GM18861 (cell line): ENCODE results near the gene CDKAL1.
A peak's percentile ranks its signal among the peaks of the same experiment; 100 is the strongest.
"Not testable (repeated sequence)": the region's sequence is repeated elsewhere in the genome, so short reads cannot be mapped to it uniquely, and the experiment has no call there.

Experiments
- ATAC-seq: cut with Tn5 transposase; IDR thresholded peaks from one replicate; pipeline ENCODE4 v1.9.1; 2021; ENCODE audit not compliant: unreplicated experiment

Gene CDKAL1

DNA sequence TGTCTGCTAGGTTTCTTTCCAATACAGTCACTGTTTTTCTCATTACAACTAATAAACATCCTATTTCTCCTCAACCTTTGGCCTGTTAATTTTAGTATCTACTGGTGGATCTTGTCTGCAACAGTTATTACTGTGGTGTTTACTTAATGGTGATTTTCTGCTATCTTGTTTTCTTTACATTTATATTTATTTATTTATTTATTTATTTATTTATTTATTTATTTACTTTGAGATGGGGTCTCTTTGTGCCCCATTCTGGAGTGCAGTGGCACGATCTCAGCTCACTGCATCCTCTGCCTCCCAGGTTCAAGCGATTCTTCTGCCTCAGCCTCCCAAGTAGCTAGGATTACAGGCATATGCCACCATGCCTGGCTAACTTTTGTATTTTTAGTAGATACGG, 15.1 kb downstream of the CDKAL1 start:
- ATAC-seq, result not testable (repeated sequence)

DNA sequence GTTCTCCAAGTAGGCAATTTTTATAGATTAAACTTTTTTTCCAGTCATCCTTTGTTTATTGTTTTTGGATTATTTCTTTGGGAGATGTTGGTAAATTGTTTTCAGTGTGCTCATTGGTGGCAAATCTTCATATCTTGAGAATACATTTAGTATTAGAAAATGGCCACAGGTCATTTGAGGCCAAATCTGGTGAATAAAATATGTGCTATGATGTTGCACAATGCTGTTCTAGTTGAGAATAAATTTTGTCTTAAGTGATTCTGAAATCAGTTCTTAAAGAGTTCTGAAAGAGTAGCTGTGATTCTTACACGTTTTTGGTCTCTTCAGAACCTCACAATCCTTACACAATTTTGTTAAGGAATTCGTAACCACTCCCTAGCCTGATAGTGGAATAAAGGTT, 20.1 kb downstream of the CDKAL1 start:
- ATAC-seq, result no peak

DNA sequence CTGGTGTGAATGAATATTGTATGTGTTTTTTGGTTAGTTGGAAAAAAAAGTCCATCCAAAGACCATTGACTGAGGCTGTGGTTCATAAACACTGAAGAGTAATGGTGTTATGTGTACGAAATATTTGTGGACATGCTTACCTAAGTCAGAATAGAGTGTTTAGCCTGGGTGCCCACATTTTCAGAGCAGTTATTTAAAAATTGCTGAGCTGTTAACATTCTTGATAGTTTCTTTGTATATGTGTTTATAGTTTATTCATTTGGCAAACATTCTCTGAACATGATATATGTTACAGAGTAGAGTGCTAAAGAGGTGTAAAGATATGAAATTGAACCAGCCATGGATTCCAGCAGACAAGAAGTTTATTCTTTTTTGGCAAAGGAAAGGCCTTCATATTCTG, 20.6 kb downstream of the CDKAL1 start:
- no peak for ATAC-seq

DNA sequence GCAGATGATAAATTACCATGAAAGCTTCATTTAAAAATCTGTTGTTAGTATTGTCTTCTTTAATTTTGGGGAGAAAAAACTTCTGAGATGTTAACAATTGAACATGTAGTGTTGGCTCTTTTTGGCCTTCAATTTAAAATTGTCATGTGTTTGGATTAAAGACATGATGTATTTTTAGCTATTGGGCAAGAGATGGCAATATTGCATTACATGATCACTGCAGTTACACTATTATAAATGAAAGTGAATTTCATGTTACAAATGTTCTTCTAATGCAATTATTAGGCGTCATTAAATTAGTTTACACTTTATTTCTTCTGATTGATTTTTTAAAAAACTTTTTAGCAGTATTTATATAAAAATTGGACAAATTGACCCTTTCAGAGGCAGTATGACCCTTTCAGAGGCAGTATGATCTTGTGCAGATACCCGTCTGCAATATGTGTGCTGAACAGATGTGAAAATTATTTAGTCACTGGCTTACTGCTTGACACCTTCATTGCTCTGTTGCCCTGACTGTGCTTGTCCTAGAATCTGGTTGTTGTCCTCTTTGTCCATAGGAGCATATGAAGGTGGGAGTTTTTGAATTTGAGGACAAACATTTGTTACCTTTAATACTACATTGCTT, 25.8 kb downstream of the CDKAL1 start:
- ATAC-seq, result no peak

DNA sequence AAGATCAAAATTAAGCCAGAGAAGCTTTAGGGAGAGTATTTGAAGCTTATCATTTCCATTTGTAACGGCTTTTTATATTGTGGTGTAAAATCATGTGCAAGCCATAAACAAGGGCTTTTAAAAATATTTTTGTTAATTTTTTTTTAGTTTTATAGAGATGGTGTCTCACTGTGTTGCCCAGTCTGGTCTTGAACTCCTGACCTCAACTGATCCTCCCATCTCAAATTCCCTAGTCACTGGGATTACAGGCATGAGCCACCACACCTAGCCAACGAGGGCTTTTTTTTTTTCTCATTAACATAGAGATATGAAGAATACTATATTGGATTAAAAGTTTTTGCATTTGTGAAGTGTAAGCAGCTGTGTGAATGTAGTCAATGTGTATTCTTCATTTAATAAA, 29.1 kb downstream of the CDKAL1 start:
- ATAC-seq, result no peak

DNA sequence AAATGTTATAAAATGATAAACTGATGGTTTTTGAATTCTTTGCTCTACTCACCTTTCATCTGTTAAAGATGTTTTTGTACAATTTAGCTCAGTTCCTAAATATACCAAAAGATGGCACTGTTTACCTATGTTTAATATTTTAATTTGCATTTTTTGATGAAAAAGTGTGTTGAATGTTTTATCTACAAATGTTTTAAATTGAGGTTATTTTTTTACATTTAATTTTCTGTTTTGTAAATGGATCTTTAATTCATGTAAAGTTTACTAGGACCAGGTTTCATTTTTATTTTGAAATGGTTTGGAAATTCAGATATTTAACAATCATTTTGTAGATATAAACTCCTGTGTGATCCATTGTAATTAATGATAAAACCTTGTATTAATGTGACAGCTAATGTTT, 30.0 kb downstream of the CDKAL1 start:
- no peak for ATAC-seq

DNA sequence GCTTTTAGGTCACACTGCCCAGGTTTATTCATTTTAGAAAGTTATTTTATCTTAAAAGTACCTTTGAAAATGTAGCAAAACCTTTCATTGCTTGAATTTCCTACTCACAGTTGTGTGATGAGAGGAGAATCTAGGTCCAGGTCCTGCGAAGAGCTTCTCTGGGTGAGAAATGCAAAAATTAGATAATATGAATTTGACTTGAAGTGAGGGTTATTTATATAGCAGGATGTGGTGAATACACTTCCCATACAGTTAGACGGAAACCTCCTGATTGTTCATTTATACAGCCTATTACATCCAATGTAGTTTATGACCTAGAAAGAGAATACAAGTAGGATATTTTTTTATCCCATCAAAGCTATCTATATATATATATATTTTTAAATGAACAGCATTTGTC, 30.5 kb downstream of the CDKAL1 start:
- peak; percentile 57 for ATAC-seq

DNA sequence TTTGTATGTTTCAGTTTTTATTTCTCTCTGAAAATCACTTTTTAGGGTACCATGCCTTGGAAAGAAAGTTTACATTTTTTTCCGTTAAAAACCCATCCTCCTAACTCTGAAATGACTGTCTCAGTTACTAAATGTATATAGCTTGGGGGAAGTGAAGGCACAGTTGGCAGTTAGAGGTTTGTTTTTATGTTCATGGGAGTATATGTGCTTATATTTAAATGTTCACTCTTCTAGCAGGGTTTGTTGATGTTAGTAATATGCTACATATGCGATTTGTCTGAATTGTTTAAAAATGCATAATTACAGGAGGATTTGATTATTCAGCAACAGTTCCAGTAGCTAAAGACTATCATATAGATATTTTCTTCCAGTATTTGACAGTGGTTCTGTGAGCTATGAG, 31.1 kb downstream of the CDKAL1 start:
- ATAC-seq, result peak; percentile 28

DNA sequence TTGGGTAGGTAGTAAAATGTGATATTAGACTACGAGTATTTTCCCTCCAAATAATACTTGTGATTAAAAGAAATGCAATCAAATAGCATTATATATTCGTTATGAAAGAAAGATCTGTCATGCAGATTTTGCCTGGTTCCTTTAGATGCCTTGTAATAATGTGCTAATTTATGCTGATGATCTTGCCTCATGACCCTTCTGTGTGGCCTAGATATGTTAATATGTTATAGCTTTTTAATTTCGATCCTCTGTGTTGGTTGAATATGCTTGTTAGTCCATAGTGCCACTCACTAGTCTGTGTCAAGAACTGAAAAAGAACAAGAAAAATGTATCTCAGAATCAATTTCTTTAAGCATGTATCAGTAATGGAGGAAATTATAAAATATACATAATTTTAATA, 31.9 kb downstream of the CDKAL1 start:
- no peak for ATAC-seq

DNA sequence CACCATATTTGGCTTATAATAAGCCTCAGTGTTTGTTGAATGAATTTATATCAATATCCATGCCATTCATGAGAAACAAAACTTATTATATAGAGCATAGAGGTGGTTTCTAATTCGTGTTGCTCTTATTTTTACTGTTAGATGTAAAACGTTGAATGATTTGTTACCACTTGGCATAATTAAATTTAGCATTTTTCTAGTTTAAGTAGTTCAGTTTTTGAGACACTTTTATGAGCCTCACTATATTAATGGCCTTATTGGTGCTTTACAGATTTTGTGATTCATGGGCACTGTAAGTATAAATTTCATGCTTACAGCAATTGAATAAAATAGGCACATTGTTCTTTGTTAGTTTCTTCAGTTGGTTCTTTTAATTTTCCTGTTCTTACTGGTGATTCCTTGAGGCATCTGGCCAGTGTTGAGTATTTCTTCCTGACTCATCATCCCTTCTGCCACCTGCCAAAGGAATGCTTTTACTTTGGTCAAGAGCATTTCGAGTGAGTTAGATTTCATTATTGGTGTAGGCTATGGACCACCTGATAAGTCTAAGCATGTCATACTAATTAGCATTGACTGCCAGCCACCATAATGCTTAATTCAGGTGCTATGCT, 34.8 kb downstream of the CDKAL1 start:
- no peak for ATAC-seq

DNA sequence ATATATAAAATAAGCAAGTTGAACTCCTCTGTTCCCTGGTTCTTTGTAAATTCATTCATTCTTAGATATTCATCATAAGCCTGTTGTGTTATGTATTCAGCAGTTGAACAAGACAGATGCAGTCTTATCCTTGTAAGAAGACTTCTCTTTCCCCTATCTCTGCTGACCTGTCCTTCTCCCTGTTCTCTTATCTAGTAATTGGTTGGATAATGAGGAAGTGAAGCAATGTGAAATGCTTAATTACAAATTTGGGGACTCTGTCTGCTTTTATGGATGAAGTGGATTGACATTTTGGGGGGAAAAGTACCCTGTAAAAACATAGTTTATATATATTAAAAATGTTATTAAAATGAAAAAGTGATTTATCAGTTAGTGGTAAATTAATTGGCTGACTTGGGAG, 37.0 kb downstream of the CDKAL1 start:
- no peak for ATAC-seq

DNA sequence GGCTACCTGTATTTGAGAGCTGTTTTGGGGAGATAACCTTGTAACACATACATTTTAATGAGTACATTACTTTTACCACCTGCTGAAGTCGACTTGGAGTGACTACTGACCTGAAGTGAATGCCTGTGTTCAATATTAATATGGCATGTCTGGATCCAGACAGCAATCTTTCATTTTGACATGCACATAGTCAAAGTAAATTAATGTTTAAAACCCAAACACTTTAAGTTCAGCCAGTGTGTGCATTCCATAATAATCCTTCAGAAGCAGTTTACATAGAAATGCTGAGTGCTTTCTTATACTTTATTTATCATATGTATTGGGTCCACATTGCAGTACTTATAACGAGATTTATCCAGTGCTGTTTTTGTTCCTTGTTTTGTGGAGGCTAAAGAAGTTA, 38.0 kb downstream of the CDKAL1 start:
- no peak for ATAC-seq

DNA sequence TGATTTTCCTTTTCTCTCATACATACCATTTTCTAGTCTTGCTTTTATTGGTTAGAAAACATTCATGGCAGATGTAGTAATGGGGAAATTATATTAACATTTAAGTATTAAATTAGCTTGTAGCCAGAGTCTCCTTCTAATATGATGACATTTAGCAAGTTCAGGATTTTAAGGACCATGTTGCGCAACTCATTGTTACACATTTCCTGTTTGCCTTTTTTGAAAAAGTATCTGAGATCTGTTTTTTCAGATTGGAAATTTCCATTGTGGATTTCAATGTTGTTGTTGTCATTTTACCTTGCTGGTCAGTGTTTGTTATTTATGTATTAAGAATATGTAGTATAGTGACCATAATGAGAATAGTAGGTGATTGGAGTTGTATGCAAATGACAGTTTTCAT, 38.7 kb downstream of the CDKAL1 start:
- ATAC-seq, result no peak

DNA sequence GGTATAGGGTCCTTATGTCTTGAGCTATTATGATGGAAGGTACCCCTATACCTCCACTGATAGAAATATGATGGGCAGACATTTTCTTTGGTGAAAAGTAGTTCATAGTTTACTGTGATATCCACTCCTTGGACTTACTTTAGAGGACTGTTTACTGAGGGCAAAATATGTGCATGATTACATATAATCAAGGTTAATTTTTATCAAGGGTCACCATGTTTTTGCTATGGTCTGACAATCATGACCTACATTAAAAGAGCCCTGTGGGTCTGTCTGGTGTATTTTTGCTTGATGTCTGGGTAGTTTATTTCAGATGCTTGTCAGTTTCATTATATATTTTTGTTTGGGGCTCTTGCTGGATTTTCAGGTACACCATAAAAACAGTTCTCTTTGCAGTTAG, 40.1 kb downstream of the CDKAL1 start:
- ATAC-seq, result no peak

DNA sequence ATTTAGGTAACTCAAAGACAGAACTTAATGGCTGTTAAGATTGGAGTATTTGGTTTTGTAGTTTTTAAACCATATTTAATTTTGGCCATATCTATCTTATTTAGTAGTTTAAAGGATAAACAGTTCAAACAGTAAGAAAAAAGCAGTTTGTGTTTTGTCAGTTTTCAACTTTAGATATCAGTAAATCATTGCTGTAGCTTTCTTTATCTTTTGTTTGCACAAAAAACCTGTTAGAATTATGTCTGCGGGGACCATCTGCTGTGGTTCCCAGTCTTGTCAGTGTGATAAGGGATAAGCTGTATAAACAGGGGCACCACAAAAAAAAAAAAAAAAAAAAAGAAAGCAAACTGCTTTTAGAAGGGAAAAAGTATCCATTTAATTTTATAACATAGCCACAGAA, 40.9 kb downstream of the CDKAL1 start:
- ATAC-seq, result no peak

DNA sequence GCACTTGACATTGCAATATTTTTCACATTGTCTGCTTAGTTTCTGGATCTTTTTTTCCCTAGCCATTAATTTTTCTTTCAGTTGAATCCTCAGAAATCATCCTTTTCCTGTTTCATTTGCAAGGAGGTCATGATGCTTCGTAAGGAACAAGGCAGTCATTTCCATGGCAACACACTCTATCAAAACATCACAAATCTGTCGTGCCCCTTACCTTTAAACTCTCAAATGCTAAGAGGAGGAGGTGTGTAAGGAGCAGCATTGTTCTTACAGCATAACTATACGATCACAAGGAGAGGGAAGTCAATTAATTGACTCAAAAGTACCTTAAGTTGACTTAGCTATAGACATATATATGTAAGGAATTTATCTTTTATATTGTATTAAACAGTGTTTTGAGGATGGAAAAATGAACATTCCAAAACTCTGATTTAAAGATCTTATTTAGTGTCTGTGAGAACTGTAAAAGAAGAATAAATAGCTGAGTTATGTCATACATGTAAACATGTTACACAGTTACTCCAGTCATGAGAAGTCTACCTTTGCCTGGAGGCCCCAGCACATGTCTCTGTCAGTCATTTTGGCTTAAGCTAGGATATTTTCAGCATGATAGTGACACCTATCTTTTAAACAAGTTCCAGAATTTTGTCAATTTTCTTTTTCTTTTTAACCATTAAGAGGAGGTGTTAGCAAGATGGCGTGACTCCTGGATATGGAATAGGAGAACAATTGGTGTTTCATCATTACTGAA, 41.6 kb downstream of the CDKAL1 start:
- no peak for ATAC-seq

DNA sequence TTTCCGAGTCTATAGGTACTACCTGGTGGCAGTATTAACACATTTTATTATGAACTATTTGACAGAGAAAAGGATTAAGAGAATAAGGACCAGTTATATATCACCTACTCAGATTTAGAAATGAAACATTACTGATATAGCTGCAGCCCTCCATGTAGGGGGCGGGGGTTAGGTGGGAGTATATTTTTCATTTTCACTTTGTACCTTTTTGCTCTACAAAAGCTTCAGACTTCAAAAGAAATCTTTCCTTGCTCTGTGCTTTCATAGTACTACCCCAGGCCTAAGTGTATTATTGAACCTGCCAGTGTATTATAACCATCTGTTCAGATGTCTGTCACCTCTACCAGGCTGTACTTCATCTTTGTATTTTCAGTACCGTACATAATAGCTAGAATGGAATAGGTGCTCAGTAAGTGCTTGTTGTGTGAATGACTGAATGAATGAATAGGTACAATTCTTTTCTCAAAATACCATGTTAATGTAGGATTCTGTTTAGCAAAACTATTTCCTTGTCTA, 43.0 kb downstream of the CDKAL1 start:
- no peak for ATAC-seq

DNA sequence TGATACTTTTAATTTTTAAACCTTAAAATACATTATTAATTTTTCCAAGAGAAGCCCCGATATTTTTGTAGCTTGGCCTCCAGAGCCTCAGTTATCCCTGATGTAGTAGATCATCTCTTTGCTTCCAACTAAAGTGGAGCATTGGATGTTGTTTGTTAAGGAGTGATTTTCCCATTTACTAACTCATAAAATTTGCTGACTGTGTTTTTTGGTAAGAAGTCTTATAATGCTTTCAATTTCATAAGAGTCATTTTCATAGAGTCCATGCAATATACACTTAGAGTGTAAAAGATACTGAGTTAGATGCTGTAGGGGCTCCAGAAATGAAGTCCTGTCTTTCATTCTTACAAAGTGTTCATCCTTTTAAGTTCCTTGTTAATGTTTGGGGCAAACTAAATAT, 46.8 kb downstream of the CDKAL1 start:
- no peak for ATAC-seq

DNA sequence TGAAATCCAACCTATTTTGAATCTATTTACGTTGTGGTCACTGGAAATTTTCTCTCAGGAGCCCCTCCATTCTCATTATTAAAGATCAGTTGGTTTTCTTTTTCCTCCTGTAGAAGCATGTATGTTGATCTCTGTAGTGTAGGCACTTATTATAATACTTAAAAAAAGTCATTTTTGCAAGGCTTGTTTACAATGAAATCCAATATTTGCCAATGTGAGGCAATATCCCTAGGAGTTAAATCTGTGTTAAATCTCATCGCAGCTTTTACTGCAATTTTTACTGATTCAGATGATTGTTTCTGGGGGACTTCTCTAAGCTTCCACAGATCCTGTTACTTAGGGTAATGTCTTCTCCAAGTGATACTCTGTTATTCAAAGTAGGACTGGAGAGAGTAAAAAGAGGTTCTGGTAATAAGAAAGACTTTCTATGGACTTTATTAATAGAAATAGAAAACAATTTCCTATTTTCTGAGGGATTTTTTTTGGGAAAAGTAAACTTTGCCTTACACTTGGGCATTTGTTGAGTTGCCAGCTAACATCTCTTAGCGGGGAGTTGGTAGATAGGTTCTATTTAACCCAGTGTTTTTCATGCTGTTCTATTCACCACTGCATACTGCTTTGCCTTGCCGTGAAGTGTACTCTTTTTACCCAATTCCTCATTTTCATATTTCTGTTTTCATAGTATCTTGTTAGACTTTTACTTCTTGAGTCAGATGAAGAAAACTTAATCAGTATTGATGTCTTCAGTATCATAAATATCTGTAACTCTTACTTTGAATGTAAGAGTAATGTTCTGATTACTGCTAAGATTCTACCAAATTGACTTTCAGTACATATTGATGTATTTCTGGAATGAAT, 48.6 kb downstream of the CDKAL1 start:
- no peak for ATAC-seq

DNA sequence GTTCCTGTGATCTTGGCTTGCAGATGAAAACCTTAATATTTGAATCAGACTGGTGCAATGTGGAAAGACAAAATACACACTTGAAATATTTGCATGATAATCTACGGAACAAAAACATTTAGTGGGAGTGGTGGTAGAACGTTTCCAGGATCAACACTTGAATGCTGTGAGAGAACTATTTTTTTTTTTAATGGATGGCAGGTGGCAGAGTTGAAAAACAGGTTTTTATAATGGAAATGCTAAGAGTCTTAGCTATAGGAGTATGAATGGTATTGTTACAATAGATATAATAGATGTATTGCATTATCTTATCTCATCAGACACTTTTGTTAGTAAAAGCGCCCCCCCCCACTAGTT, 49.2 kb downstream of the CDKAL1 start:
- no peak for ATAC-seq

DNA sequence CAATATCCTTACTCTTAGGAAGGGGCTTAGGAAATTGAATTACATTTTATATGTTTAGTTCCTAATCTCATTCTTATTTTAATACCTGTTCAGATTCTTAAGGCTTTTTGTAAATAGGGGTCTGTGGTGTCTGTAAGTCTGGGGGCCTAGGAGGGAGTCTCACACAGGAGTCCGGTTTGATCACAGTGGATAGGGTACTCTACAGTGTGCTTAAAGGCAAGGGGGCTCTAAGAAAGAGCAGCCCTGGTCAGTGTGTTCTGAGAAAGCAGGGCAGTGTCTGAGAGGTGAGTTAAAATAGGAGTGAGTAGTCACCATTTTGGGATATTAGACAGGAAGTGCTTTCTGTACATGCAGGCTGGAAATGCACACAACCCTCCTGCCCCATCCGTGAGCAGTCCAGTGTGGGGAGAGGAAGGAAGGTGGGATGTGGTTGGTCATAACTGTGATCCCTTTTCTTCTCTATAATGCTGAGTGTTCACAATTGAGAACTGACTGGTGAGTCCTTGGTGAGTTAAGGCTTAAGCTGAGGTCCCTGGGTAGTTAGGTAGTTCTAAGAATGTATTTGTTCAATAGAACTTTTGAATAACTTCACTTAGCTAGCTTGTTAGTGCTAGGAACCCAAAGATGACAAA, 50.0 kb downstream of the CDKAL1 start:
- no peak for ATAC-seq
